ENCODE data around the gene GNG12.

The GNG12 gene

DNA sequence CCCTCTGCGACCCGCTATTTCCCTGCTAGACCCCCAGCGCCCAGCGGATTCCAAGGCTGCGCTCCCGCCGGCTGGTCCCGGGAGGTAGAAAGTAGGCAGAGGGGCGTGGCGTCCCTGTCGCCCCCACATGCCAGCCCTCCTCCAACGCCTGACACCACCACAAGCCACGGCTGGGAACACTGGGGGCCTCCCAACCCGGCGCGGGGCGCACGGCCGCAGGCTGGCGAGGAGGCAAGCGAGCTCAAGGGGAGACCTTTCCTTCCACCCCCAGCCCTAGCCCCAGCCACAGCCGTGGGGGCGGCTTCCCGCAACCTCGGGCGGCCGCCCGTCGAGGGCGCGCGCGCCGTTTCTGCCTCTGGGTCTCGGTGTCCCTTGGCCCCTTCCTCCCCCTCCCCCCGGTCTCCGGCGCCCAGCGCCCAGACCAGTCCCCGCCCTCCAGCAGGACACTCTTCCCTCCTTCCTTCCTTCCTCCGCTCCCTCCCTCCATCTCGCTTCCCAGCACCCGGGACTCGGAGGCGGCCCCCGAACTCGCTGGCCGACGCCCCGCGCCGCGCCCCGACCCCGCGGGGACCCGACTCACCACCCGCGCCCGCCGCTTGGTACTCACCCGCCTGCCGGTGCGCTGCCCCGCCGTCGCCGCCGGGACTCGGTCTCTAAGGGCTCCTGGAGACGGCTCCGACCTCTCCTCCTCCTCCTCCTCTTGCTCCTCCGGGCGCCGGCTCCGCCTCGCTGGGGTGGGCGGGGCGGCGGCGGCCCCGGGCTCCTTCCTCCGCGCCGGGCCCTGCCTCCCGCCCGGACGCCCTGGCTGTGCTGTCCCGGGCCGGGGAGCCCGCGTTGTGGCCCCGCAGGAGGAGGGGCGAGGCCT lies at the start of gene GNG12:
Gene GNG12 (minus strand): TSS at position 731 of the 865 bp plus-strand sequence. CDS start 125,781 bp downstream, outside the sequence.
- TF ChIP-seq, protein P1, sequence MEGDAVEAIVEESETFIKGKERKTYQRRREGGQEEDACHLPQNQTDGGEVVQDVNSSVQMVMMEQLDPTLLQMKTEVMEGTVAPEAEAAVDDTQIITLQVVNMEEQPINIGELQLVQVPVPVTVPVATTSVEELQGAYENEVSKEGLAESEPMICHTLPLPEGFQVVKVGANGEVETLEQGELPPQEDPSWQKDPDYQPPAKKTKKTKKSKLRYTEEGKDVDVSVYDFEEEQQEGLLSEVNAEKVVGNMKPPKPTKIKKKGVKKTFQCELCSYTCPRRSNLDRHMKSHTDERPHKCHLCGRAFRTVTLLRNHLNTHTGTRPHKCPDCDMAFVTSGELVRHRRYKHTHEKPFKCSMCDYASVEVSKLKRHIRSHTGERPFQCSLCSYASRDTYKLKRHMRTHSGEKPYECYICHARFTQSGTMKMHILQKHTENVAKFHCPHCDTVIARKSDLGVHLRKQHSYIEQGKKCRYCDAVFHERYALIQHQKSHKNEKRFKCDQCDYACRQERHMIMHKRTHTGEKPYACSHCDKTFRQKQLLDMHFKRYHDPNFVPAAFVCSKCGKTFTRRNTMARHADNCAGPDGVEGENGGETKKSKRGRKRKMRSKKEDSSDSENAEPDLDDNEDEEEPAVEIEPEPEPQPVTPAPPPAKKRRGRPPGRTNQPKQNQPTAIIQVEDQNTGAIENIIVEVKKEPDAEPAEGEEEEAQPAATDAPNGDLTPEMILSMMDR (IDR thresholded peaks at IDR 0.05; ENCODE audit: control extremely low read depth, extremely low read depth, low read depth, missing control alignments): no peak
- POLR2A ChIA-PET: no interaction called here
- CTCF ChIA-PET: interaction anchor here (0.9 to 3.6 kb wide), 5 partner anchors 17 to 146 kb away, joined by 3 to 14 read pairs (median 8); no protein-coding TSS in a partner anchor
- DNase-seq (ENCODE audit: extremely low spot score): peak; percentile 61

DNA sequence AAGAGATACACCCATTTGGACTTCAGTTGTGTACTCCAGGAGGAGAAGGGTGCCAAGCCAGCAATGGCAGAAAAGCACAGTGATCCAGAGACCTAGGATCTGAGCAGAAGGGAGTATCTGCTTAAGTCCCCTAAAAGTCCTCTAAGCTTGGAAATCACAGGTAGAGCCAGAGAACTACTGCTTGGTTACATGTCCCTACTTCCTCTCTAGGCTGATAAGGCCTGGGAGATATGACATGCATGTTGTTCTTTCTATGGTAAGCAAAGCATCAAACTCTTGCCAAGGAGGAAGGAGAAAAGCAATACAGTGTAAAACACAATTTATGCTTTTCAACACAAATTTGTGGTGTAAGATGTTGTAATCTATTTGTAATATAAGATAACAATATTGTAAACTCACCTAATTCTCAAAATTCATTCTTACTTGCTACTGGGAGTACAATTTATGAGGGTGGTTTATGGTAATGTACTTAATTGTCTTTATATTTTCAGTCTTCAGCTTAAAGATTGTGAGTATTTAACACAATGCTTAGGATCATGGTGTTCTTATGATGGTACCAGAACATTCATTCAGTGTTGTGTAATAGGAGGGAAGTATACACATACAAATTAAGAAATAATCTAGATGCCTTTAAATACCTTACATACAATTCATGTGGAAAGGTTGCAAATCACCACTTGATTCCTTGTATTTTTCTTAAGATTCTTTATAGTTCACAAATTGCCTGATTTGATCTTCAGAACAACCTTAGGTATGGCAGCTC lies 49.1 kb upstream of the GNG12 start:
- TF ChIP-seq, protein P1 (IDR thresholded peaks at IDR 0.05; ENCODE audit: control extremely low read depth, extremely low read depth, low read depth, missing control alignments): no peak
- DNase-seq (ENCODE audit: extremely low spot score): no peak
- ChIA-PET CTCF (interaction anchor here (1.0 to 1.8 kb wide), 2 partner anchors 10 to 59 kb away, joined by 3 to 5 read pairs; no protein-coding TSS in a partner anchor), POLR2A (no interaction called here)

DNA sequence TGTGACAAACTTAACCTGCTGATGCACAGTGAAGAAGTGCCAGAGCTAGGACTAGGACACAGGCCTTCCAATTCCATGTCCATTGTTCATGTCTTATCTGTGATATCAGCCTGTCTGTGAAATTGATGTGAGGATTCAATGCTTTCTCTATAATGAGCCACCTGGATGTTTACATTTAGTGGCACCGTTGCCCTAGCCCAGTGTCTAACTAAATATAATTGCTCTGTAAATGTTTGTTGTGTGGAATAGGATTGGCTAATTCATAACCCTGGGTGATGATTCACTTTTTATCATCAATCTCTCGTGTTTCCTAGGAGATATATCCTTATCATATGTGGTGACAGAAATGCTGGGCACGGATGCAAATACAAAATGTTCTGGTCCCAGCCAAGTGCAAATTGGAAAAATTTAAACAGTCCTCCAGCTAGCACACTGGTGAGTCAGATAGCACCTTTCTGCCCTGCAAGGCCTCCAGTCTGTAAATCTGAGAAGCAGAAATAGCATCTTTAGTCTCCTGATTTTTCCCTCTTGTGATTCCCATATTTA lies 46.9 kb upstream of the GNG12 start:
- CTCF ChIA-PET: no interaction called here
- TF ChIP-seq, protein P1 (IDR thresholded peaks at IDR 0.05; ENCODE audit: control extremely low read depth, extremely low read depth, low read depth, missing control alignments): no peak
- DNase-seq (ENCODE audit: extremely low spot score): no peak
- POLR2A ChIA-PET: no interaction called here

GRCh38 chr1:67879485-67879884 lies 46.2 kb upstream of the GNG12 start:
- DNase-seq (ENCODE audit: extremely low spot score): no peak
- POLR2A ChIA-PET: no interaction called here
- TF ChIP-seq, protein P1 (IDR thresholded peaks at IDR 0.05; ENCODE audit: control extremely low read depth, extremely low read depth, low read depth, missing control alignments): no peak
- CTCF ChIA-PET: no interaction called here

GRCh38 chr1:67874501-67875111 lies 41.3 kb upstream of the GNG12 start:
- TF ChIP-seq, protein P1 (IDR thresholded peaks at IDR 0.05; ENCODE audit: control extremely low read depth, extremely low read depth, low read depth, missing control alignments): no peak
- ChIA-PET POLR2A (no interaction called here), CTCF (interaction anchor here (1.8 to 2.0 kb wide), 2 partner anchors 11 to 47 kb away, joined by 5 read pairs; no protein-coding TSS in a partner anchor)
- DNase-seq (ENCODE audit: extremely low spot score): no peak

DNA sequence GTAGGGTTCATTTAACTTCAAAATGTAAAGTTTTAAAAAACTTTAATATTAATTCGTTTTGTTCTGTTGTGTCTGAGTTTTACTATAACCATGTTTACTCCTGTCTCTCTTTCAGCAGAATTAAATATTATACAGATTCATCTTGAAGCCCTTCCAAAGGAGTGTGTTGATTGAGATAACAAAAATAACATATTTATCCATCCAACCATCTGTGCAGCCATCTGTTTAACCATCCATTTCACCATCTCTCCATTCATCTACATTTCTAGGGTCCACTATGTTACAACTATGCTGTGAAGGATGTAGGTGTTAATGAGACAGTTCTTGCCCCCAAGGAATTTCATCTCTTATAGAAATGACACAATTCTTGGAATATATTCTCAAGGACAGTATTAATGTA lies 36.0 kb upstream of the GNG12 start:
- ChIA-PET POLR2A (no interaction called here), CTCF (interaction anchor here (1.8 kb wide), 1 partner anchor 13 kb away, joined by 4 read pairs; no protein-coding TSS in a partner anchor)
- DNase-seq (ENCODE audit: extremely low spot score): no peak
- TF ChIP-seq, protein P1 (IDR thresholded peaks at IDR 0.05; ENCODE audit: control extremely low read depth, extremely low read depth, low read depth, missing control alignments): no peak
